Natural killer cell (primary cell): Measurements from ENCODE around the gene POLG. TPM values are rescaled to one million over a fixed set of nuclear protein-coding genes. Genes with fewer than 3 reads are reported as not detected.

Experiments used
- ATAC-seq, 3 donors: fragments of 150-1000 bp in 2 of 3; fragments of 200-7000 bp in 1 of 3; cut with Tn5 transposase; 1 replicate in 1 of 3; 2 replicates in 2 of 3; pipeline ENCODE4 v1.10.0; 2021; ENCODE audit warnings: mild to moderate bottlenecking in 2 of 3, moderate library complexity in 2 of 3
- DNase-seq, 2 donors: peaks; one replicate each; pipeline versions ENCODE4 v3.0.0 to v3.0.0-alpha.2; 2013 to 2021; ENCODE audit warnings: mixed read lengths in 1 of 2
- H3K27ac ChIP-seq: one replicate; pipeline ENCODE4 v1.5.1; 2013; ENCODE audit warnings: mild to moderate bottlenecking, low read length
- H3K27me3 ChIP-seq: one replicate; pipeline ENCODE4 v1.6.1; 2013; ENCODE audit warnings: low read length; ENCODE audit not compliant: control insufficient read depth, insufficient read depth
- H3K36me3 ChIP-seq: one replicate; pipeline ENCODE4 v1.6.1; 2013; ENCODE audit warnings: low read length; ENCODE audit not compliant: control insufficient read depth, insufficient read depth
- H3K4me1 ChIP-seq: one replicate; pipeline ENCODE4 v1.6.1; 2013; ENCODE audit warnings: low read length; ENCODE audit not compliant: control insufficient read depth, insufficient read depth
- H3K4me3 ChIP-seq: one replicate; pipeline ENCODE4 v1.5.1; 2013; ENCODE audit warnings: low read length
- H3K9me3 ChIP-seq: one replicate; pipeline ENCODE4 v1.6.1; 2013; ENCODE audit warnings: low read length; ENCODE audit not compliant: control insufficient read depth, insufficient read depth
- H3K27ac Mint-ChIP-seq, 2 donors: one replicate each; pipeline ENCODE4 v1.8.0; 2022; ENCODE audit warnings: mild to moderate bottlenecking in 2 of 2, mixed read lengths in 2 of 2, moderate library complexity in 1 of 2
- H3K27me3 Mint-ChIP-seq, 2 donors: one replicate each; pipeline ENCODE4 v1.8.0; 2022; ENCODE audit warnings: low read depth in 2 of 2, mixed read lengths in 2 of 2
- H3K36me3 Mint-ChIP-seq: one replicate; pipeline ENCODE4 v1.8.0; 2022; ENCODE audit warnings: mixed read lengths
- H3K4me1 Mint-ChIP-seq, 2 donors: one replicate each; pipeline ENCODE4 v1.8.0; 2022; ENCODE audit warnings: mixed read lengths in 2 of 2
- H3K4me3 Mint-ChIP-seq: one replicate; pipeline ENCODE4 v1.8.0; 2022; ENCODE audit warnings: mild to moderate bottlenecking, moderate library complexity, mixed read lengths
- H3K9me3 Mint-ChIP-seq, 2 donors: one replicate each; pipeline ENCODE4 v1.8.0; 2022; ENCODE audit warnings: mixed read lengths in 2 of 2
- CTCF ChIP-seq: fragments of 200-600 bp; IDR thresholded peaks from one replicate; pipeline ENCODE4 v1.8.0; 2022; ENCODE audit warnings: antibody characterized with exemption
- WGBS: methylation state at CpG from one replicate; pipeline ENCODE4 v1.1.7; 2013; ENCODE audit warnings: missing lambda C conversion rate; ENCODE audit not compliant: insufficient coverage; 5-methylcytosine and 5-hydroxymethylcytosine counted together
- intact Hi-C: fragments of 100-400 bp; cut with micrococcal nuclease; formaldehyde crosslinking; loops from one replicate; pipeline ENCODE4 v1.14.2; 2022
- total RNA-seq, 4 donors: library from RNA; stranded (reverse); fragments of 120-200 nt in 1 of 4; gene quantifications; one replicate each; pipeline versions ENCODE4 v1.2.3 to v1.2.4, GENCODE V29; 2013 to 2022

Gene POLG
- total RNA-seq, 3 donors from 2014 or later (not counting 1 experiment from before 2014, with no cell fraction given): 205 to 253 (median 238) TPM

DNA sequence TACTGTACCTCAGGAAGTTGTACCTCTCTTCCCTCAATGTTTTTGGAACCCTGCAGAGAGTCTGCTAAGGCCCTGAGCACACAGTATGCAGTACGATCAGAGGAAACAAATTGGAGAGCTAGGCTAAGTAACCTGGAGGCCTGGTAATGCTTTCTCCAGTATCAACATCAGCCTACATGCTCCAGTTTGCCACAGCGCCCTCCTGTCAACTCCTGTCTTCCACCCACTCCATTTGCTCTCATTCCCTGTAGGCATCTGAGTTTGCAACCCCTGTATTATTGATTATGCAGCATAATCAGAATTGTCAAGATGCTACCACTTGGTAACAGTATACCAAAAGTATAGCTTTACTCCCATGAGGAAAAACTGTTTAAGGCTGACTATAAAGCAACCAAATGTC, 14.4 kb downstream of the POLG start:
- no peak for TF ChIP-seq CTCF
- Histone ChIP-seq H3K9me3 (no peaks in the 10 kb centered on the region), H3K27ac (no peak overlapping the region), H3K4me3 (no peak overlapping the region), H3K36me3 (peaks cover 99% of the 10 kb centered on the region), H3K27me3 (no peaks in the 10 kb centered on the region), H3K4me1 (no peaks in the 10 kb centered on the region)
- Mint-ChIP-seq H3K27ac (peak overlapping the region; percentile 10 to 72), H3K27me3 (no peaks in the 10 kb centered on the region), H3K36me3 (peaks cover 25% of the 10 kb centered on the region), H3K4me1 (peaks cover 28 to 48% of the 10 kb centered on the region in 2 donors), H3K9me3 (peaks cover 0 to 3% of the 10 kb centered on the region in 2 donors), H3K4me3 (no peak overlapping the region)
- no peak for ATAC-seq
- intact Hi-C loops: no loop called here
- whole genome bisulfite sequencing: 94% methylated on average over 2 of the region's 2 CpGs
- DNase-seq: no peak

DNA sequence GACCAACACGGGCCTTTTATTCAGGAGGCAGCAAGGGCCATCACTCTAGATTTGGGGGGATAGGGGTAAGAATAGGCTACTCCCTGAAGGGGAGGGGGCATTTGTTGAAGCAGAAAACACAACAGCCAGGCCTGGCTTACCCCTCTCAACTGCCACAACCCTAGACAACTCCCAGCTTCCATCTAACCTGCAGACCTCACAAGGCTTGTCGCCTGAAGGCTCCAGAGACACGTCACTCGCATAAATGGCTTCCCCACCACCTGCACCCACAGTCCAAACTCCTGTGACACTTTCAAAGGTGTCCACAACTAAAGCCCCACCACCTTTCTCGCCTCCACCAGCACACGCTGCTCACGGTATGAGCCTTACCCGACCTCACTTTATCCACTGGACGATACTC, 14.9 kb downstream of the POLG start:
- 94% methylated on average over 8 of the region's 9 CpGs for WGBS
- no peak overlapping the region for H3K4me3 ChIP-seq
- Mint-ChIP-seq H3K9me3 (no peaks in the 10 kb centered on the region), H3K27ac (peak overlapping the region; percentile 10 to 72), H3K36me3 (peaks cover 25% of the 10 kb centered on the region), H3K4me1 (peaks cover 24 to 48% of the 10 kb centered on the region in 2 donors), H3K4me3 (no peak overlapping the region), H3K27me3 (no peaks in the 10 kb centered on the region)
- intact Hi-C loops: no loop called here
- DNase-seq: no peak
- ATAC-seq: no peak
- TF ChIP-seq CTCF: no peak
- H3K27ac ChIP-seq: no peak overlapping the region
- H3K36me3 ChIP-seq: peaks cover 97% of the 10 kb centered on the region
- H3K4me1 ChIP-seq: no peaks in the 10 kb centered on the region
- H3K27me3 ChIP-seq: no peaks in the 10 kb centered on the region
- H3K9me3 ChIP-seq: no peaks in the 10 kb centered on the region

- Histone ChIP-seq H3K4me1 (no peaks in the 10 kb centered on the region), H3K27ac (no peak overlapping the region), H3K36me3 (peaks cover 79% of the 10 kb centered on the region), H3K4me3 (no peak overlapping the region), H3K9me3 (no peaks in the 10 kb centered on the region), H3K27me3 (no peaks in the 10 kb centered on the region)
- H3K4me1 Mint-ChIP-seq: peaks cover 21 to 33% of the 10 kb centered on the region in 2 donors
- peaks cover 25% of the 10 kb centered on the region for H3K36me3 Mint-ChIP-seq
- H3K9me3 Mint-ChIP-seq: no peaks in the 10 kb centered on the region
- intact Hi-C loops: no loop called here
- no peak overlapping the region for H3K4me3 Mint-ChIP-seq
- WGBS: 74% methylated on average over 4 of the region's 4 CpGs
- TF ChIP-seq CTCF: no peak
- H3K27me3 Mint-ChIP-seq: no peaks in the 10 kb centered on the region
- ATAC-seq (no peak), DNase-seq (no peak)
- peak overlapping the region in 1 of 2 donors; percentile 18 for H3K27ac Mint-ChIP-seq
Observed at GRCh38 chr15:89317186-89317720, 17.4 kb downstream of the POLG start.

- no peak for ATAC-seq
- intact Hi-C loops: no loop called here
- H3K9me3 ChIP-seq: no peaks in the 10 kb centered on the region
- no peak overlapping the region for H3K27ac ChIP-seq
- Mint-ChIP-seq H3K9me3 (no peaks in the 10 kb centered on the region), H3K4me3 (no peak overlapping the region), H3K27me3 (no peaks in the 10 kb centered on the region), H3K4me1 (peaks cover 21 to 33% of the 10 kb centered on the region in 2 donors), H3K27ac (peak overlapping the region; percentile 9 to 10), H3K36me3 (peaks cover 25% of the 10 kb centered on the region)
- H3K27me3 ChIP-seq: no peaks in the 10 kb centered on the region
- WGBS: 96% methylated on average over 5 of the region's 5 CpGs
- no peak for DNase-seq
- peaks cover 71% of the 10 kb centered on the region for H3K36me3 ChIP-seq
- no peaks in the 10 kb centered on the region for H3K4me1 ChIP-seq
- TF ChIP-seq CTCF: no peak
- H3K4me3 ChIP-seq: no peak overlapping the region
Observed at GRCh38 chr15:89316504-89316903, 18.1 kb downstream of the POLG start.
